ENCODE results near the gene GRAPL. TPM values are rescaled to one million over a fixed set of nuclear protein-coding genes. Genes with fewer than 3 reads are reported as not detected.
"Not testable (repeated sequence)": the region's sequence is repeated elsewhere in the genome, so short reads cannot be mapped to it uniquely, and the experiment has no call there.

Gene GRAPL
- total RNA-seq, 2 donors from 2014 or later = 4.3 TPM; not detected in 1

DNA sequence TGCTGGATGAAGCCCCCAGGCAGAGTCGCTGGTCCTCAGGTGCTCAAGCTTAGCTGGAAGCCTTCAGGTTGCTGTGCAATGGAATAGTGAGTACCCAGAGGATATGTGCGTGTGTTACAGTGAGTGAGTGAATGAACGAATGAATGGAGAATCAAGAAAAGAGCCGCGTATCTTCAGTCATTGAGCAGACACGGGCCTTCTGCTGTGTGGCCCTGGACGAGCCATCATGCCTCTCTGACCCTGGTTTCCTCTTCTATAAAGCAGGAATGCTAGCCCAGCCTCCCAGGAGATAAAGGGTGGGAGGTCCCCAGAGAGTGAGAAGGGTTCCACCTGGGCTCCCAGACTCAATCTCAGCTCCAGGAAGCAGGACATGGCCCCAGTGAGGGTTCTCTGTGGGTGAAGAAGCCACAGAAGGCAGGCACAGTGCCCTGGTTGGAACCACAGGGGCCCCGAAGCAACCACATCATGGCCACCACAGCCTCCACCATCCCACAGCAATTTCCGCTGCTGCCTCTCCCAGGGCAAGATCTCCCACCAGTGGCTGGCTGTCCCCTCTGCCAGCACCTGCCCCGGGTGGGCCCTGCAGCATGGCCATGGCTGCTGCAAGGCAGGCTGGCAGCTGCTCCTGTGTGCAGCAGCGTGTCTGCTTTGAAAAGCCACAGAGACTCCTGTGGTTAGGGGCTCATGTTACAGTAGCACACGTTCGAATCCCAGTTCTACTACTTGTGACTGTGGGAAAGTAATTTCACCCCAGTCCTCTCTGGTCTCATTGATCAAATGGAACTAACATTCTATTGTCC lies 34.1 kb downstream of the GRAPL start:
- H3K4me3 ChIP-seq; DNase-seq (ENCODE audit: low spot score); H3K27me3 ChIP-seq (replicated peaks; ENCODE audit: insufficient read depth); H3K36me3 ChIP-seq; H3K4me1 ChIP-seq (replicated peaks); H3K27ac ChIP-seq; H3K9me3 ChIP-seq; intact Hi-C loops (cut with DNase I): not testable (repeated sequence)
- WGBS = no CpG with 5 or more reads among the region's 13 CpGs

DNA sequence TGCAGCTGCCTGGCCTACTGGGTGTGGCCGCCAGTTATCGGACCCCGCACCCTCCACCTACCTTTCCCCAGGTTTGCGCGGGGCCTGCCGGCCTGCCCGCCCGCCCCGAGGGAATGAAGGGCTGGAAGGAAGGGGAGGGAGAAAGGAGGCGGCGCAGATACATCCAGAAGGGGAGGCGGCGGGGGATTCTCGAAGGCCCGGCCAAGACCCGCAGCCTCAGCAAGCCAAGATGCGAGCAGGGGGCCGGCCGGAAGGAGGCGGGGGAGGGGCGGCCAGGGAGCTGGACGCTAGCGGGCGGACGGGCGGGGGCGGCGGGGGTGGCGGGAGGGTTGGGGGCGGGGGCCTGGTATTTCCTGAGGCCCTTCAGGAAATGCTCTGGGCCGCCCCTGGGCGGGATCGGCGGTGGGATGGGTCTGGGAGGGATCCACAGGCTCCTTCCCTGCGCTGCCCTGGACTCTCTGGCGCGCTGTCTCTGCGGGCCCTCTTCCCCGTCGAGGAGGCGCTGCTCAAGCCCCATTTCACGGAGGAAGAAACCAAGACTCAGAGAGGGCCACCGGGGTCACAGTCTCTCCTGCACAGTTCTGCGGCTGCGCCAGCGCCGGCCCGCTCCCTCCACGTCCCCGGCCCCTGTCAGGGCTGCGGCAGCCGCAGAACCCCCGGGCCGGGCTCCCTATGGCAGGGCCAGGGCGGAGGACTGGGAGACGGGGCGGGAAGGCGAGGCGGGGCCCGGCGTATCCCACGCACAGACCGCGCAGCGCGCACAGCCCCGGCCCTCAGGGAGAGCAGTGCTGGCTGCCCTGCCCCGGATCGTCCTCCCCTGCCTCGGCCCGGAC lies 35.2 kb downstream of the GRAPL start:
- intact Hi-C loops (cut with DNase I); H3K4me1 ChIP-seq (replicated peaks); H3K27ac ChIP-seq; DNase-seq (ENCODE audit: low spot score); H3K9me3 ChIP-seq; H3K4me3 ChIP-seq; H3K36me3 ChIP-seq; H3K27me3 ChIP-seq (replicated peaks; ENCODE audit: insufficient read depth): not testable (repeated sequence)
- WGBS = no CpG with 5 or more reads among the region's 71 CpGs

DNA sequence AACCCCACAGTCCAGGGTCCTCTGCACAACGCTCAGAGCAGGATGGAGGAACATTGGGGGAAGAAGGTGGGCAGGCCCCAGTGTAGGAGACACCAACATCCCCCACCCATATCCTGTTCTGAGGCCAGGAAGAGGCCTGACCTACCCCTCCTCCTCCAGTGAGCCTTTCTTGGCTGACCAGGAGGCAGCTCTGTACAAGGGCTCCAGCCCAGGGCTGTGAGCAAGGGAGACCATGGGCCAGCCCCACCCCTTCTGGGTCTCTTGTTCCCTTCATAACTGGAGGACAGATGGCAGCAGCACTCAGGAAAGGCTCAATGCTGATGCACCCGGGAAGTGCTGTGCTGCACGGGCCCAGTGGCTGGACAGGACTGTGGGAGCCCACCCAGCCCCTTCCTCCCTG lies 47.0 kb downstream of the GRAPL start:
- no CpG with 5 or more reads among the region's 3 CpGs for WGBS

DNA sequence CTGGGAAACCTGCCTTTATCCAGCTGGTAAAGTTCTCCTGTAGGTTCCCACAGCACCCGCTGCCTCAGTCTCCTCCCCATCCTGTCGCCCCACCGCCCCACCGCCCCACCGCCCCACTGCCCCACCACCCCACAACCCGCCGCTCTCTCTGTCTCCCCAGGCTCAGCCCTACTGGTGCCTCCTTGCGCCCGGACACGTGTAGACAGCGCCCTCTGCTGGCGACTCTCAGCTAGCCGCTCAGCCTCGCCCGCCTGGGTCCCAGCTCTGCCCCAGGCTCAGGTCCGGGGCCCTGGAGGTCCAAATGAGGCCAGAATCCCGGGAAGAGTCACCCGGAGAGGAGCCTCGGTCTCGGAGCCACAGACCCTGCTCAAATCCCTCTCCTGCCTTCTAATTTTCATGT lies 48.0 kb downstream of the GRAPL start:
- H3K4me3 ChIP-seq; H3K36me3 ChIP-seq; H3K27ac ChIP-seq; H3K9me3 ChIP-seq; DNase-seq (ENCODE audit: low spot score); H3K4me1 ChIP-seq (replicated peaks); H3K27me3 ChIP-seq (replicated peaks; ENCODE audit: insufficient read depth); intact Hi-C loops (cut with DNase I): not testable (repeated sequence)
- no CpG with 5 or more reads among the region's 20 CpGs for whole genome bisulfite sequencing

More for the DNA sequence above, 47.0 kb downstream of the GRAPL start:
- H3K36me3 ChIP-seq; intact Hi-C loops (cut with DNase I); H3K4me1 ChIP-seq (replicated peaks); H3K4me3 ChIP-seq; H3K9me3 ChIP-seq; H3K27ac ChIP-seq; DNase-seq (ENCODE audit: low spot score); H3K27me3 ChIP-seq (replicated peaks; ENCODE audit: insufficient read depth): not testable (repeated sequence)

DNA sequence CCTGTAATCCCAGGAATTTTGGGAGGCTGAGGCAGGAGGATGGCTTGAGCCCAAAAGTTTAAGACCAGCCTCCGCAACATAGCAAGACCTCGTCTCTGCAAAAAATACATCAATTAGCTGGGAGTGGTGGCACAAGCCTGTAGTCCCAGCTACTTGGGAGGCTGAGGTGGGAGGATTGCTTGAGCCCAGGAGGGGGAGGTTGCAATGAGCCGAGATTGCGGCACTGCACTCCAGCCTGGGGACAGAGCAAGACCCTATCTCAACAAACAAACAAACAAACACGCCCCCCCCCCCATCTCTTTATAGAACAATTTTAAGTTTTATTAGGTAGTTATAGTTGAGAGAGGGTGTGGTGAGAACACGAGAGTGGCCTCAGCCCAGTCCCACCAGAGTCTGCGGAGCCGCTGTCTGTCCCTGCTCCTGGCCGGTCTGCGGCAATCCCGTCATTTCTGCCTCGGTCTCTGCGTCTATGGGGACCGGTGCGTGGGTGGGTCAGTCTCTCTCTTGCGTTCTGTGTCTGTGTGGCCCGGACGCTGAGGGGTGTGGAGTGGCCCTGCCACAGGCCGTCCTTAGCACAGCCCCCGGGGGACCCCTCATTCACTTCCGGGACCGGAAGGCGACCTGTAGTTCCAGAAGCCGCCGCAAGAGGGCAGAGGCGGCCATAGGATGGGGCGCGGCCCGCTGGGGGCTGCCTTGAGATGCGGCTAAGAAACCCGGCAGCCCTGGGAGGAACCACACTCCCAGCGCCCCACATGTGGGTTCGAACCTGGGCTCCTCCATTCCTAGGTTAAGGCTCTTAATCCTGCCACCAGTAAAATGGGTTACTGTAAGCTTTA lies 53.9 kb downstream of the GRAPL start:
- DNase-seq (ENCODE audit: low spot score); H3K4me3 ChIP-seq; H3K27me3 ChIP-seq (replicated peaks; ENCODE audit: insufficient read depth); H3K27ac ChIP-seq; H3K36me3 ChIP-seq; H3K9me3 ChIP-seq; H3K4me1 ChIP-seq (replicated peaks); intact Hi-C loops (cut with DNase I): not testable (repeated sequence)
- WGBS = no CpG with 5 or more reads among the region's 33 CpGs

DNA sequence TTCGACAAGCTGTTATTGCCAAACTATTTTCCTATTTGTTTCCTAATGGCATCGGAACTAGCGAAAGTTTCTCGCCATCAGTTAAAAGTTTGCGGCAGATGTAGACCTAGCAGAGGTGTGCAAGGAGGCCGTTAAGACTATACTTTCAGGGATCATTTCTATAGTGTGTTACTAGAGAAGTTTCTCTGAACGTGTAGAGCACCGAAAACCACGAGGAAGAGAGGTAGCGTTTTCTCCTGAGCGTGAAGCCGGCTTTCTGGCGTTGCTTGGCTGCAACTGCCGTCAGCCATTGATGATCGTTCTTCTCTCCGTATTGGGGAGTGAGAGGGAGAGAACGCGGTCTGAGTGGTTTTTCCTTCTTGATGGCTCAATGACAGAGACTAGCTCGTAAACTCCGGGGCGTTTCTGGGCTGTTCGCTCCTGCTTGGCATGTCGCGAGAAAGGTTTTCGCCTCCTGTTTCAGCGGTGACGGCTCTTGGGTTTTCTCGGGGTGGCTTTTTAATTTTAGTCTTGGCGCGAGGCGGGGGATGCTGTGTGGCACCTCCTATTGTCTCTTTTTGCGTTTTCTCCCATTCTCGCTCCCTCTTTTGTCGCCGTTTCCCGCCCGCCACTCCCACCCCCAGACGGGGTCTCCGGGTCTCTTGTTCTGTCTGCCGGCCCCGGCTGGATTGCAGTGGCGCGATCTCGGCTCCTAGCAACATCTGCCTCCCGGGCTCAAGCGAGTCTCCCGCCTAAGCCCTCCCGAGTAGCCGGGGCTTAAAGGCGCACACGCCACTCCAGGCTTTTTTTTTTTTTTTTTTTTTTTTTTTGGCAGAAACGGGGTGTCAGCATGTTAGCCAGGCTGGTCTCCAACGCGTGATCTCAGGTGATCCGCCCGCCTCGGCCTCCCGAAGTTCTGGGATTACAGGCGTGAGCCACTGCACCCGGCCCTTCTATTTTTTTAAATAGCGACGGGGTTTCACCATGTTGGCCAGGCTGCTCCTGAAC lies 60.8 kb downstream of the GRAPL start:
- H3K4me3 ChIP-seq; H3K27me3 ChIP-seq (replicated peaks; ENCODE audit: insufficient read depth); H3K9me3 ChIP-seq; DNase-seq (ENCODE audit: low spot score); intact Hi-C loops (cut with DNase I); H3K36me3 ChIP-seq; H3K4me1 ChIP-seq (replicated peaks): not testable (repeated sequence)
- peak overlapping the region in 1 of 2 donors; percentile 78 for H3K27ac ChIP-seq
- peak; percentile 71 for TF ChIP-seq POLR2AphosphoS5 (IDR thresholded peaks at IDR 0.05)
- 0% methylated on average over 13 of the region's 62 CpGs for WGBS

DNA sequence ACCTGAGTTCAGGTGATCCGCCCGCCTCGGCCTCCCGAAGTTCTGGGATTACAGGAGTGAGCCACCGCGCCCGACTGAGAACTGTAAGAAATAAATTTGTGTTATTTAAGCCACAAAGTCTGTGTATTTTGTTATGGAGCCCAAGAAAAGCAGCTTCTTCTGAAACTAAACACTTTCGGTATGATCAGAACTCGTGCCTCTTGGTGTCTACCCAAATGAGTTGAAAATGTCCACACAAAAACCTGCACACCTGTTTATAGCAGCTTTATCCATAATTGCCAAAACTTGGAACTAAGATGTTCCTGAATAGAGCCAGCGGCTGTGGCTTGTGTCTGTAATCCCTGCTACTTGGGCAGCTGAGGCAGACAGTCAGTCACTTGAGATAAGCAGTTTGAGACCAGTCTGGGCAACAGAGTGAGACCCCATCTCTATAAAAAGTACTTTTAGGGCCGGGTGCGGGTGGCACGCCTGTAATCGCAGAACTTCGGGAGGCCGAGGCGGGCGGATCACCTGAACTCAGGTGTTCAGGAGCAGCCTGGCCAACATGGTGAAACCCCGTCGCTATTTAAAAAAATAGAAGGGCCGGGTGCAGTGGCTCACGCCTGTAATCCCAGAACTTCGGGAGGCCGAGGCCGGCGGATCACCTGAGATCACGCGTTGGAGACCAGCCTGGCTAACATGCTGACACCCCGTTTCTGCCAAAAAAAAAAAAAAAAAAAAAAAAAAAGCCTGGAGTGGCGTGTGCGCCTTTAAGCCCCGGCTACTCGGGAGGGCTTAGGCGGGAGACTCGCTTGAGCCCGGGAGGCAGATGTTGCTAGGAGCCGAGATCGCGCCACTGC lies 61.7 kb downstream of the GRAPL start:
- H3K4me1 ChIP-seq (replicated peaks); intact Hi-C loops (cut with DNase I); DNase-seq (ENCODE audit: low spot score); H3K36me3 ChIP-seq; H3K9me3 ChIP-seq; H3K4me3 ChIP-seq; H3K27me3 ChIP-seq (replicated peaks; ENCODE audit: insufficient read depth); H3K27ac ChIP-seq: not testable (repeated sequence)
- no CpG with 5 or more reads among the region's 39 CpGs for WGBS

DNA sequence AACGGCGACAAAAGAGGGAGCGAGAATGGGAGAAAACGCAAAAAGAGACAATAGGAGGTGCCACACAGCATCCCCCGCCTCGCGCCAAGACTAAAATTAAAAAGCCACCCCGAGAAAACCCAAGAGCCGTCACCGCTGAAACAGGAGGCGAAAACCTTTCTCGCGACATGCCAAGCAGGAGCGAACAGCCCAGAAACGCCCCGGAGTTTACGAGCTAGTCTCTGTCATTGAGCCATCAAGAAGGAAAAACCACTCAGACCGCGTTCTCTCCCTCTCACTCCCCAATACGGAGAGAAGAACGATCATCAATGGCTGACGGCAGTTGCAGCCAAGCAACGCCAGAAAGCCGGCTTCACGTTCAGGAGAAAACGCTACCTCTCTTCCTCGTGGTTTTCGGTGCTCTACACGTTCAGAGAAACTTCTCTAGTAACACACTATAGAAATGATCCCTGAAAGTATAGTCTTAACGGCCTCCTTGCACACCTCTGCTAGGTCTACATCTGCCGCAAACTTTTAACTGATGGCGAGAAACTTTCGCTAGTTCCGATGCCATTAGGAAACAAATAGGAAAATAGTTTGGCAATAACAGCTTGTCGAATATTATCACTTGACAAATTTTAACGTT lies 62.5 kb downstream of the GRAPL start:
- H3K4me3 ChIP-seq; H3K27me3 ChIP-seq (replicated peaks; ENCODE audit: insufficient read depth); intact Hi-C loops (cut with DNase I); H3K36me3 ChIP-seq; DNase-seq (ENCODE audit: low spot score); H3K27ac ChIP-seq; H3K4me1 ChIP-seq (replicated peaks); H3K9me3 ChIP-seq: not testable (repeated sequence)
- WGBS = no CpG with 5 or more reads among the region's 36 CpGs

DNA sequence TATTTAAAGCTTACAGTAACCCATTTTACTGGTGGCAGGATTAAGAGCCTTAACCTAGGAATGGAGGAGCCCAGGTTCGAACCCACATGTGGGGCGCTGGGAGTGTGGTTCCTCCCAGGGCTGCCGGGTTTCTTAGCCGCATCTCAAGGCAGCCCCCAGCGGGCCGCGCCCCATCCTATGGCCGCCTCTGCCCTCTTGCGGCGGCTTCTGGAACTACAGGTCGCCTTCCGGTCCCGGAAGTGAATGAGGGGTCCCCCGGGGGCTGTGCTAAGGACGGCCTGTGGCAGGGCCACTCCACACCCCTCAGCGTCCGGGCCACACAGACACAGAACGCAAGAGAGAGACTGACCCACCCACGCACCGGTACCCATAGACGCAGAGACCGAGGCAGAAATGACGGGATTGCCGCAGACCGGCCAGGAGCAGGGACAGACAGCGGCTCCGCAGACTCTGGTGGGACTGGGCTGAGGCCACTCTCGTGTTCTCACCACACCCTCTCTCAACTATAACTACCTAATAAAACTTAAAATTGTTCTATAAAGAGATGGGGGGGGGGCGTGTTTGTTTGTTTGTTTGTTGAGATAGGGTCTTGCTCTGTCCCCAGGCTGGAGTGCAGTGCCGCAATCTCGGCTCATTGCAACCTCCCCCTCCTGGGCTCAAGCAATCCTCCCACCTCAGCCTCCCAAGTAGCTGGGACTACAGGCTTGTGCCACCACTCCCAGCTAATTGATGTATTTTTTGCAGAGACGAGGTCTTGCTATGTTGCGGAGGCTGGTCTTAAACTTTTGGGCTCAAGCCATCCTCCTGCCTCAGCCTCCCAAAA lies 69.2 kb downstream of the GRAPL start:
- DNase-seq (ENCODE audit: low spot score); H3K4me1 ChIP-seq (replicated peaks); H3K36me3 ChIP-seq; intact Hi-C loops (cut with DNase I); H3K27me3 ChIP-seq (replicated peaks; ENCODE audit: insufficient read depth); H3K9me3 ChIP-seq; H3K27ac ChIP-seq: not testable (repeated sequence)
- 0% methylated on average over 2 of the region's 33 CpGs for WGBS
- H3K4me3 ChIP-seq = peak overlapping the region in 1 of 2 donors; percentile 23
